Measurements from ENCODE around the gene ABHD8.

DNA sequence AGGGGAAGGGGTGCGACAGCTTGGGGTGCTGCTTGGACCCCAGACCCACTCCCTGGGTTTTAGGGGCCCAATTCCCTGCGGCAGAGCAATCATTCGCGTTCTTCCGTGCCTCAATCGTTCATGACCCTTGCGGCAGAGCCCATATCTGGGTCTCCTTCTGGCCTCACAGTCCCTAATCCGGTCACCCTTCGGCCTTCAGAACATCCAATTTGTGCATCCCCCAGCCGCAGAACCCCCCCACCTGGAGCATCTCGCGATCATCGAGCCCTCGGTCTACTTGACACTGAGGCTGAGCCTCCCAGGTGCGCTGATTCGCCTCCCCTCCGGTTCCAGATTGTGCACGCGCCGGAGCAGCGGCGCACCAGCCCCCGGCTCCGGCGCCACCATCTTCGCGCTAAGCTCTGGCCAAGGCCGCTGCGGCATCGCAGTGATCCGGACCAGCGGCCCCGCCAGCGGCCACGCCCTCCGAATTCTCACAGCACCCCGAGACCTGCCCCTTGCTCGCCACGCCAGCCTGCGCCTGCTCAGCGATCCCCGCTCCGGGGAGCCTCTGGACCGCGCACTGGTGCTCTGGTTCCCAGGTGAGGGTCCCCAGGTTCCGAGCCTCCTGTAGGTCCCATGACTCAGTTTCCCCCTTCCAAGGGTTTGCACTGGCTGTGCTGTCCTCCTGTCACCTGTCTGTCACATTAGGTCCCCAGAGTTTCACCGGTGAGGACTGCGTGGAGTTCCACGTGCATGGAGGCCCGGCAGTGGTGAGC is 34.6 kb upstream of the ABHD8 start:
- TF ChIP-seq EZH2 (IDR thresholded peaks at IDR 0.05; ENCODE audit: borderline replicate concordance, insufficient read depth, low read depth, low read length, poor library complexity, severe bottlenecking) = no peak
- TF ChIP-seq, protein P1, sequence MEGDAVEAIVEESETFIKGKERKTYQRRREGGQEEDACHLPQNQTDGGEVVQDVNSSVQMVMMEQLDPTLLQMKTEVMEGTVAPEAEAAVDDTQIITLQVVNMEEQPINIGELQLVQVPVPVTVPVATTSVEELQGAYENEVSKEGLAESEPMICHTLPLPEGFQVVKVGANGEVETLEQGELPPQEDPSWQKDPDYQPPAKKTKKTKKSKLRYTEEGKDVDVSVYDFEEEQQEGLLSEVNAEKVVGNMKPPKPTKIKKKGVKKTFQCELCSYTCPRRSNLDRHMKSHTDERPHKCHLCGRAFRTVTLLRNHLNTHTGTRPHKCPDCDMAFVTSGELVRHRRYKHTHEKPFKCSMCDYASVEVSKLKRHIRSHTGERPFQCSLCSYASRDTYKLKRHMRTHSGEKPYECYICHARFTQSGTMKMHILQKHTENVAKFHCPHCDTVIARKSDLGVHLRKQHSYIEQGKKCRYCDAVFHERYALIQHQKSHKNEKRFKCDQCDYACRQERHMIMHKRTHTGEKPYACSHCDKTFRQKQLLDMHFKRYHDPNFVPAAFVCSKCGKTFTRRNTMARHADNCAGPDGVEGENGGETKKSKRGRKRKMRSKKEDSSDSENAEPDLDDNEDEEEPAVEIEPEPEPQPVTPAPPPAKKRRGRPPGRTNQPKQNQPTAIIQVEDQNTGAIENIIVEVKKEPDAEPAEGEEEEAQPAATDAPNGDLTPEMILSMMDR (IDR thresholded peaks at IDR 0.05) = no peak
